NT2/D1 (cell line): ENCODE measurements around the gene KCNN2.

Source experiments
- YY1 ChIP-seq: IDR thresholded peaks from 2 replicates; pipeline ENCODE4 v1.6.1; 2011; ENCODE audit not compliant: insufficient read length, insufficient read depth
- ZNF274 ChIP-seq: IDR thresholded peaks from 2 replicates; pipeline ENCODE4 v1.6.1; 2011; ENCODE audit warnings: mild to moderate bottlenecking, low read depth, low read length

DNA sequence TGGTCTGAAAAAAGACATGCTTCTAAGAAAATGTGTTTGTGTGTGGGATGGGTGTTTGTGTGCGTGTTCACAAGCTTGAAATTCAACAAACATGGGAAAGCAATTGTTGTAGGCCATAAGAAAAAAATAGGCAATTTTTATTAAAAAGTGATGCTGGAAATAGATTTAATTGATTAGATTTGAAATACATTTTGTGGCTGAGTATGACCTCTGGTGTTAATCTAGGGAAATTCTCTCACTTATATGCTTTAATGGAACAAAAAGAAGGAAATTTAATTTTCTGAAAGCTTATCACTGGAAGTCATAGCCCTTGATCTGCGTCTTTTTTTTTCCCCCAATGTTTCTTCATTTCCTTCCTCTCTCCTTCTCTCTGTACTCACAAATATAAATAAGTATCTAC is 3.5 kb upstream of the KCNN2 start:
- TF ChIP-seq YY1 (no peak), ZNF274 (no peak)
